SJSA1 (cell line): ENCODE data around the gene MUC12. TPM values are rescaled to one million over a fixed set of nuclear protein-coding genes. Genes with fewer than 3 reads are reported as not detected.
"Not testable (repeated sequence)": the region's sequence is repeated elsewhere in the genome, so short reads cannot be mapped to it uniquely, and the experiment has no call there.

Experiments used
- DNase-seq, 2 experiments: peaks; one replicate each; pipeline ENCODE4 v3.0.0-alpha.2; 2015 to 2020; ENCODE audit warnings: low spot score in 2 of 2, low read depth in 1 of 2
- H3K27ac ChIP-seq: fragments of 250-450 bp; sonication (Bioruptor Pico); 2 replicates; pipeline ENCODE4 v1.5.1; 2020; ENCODE audit warnings: mild to moderate bottlenecking, moderate library complexity
- H3K27me3 ChIP-seq: fragments of 250-450 bp; sonication (Bioruptor Pico); replicated peaks from 2 replicates; pipeline ENCODE4 v1.5.1; 2020; ENCODE audit warnings: mild to moderate bottlenecking, moderate library complexity
- H3K36me3 ChIP-seq: fragments of 250-450 bp; sonication (Bioruptor Pico); 2 replicates; pipeline ENCODE4 v1.5.1; 2020; ENCODE audit warnings: mild to moderate bottlenecking
- H3K4me1 ChIP-seq: fragments of 250-450 bp; sonication (Bioruptor Pico); replicated peaks from 2 replicates; pipeline ENCODE4 v1.6.1; 2021; ENCODE audit warnings: mild to moderate bottlenecking
- H3K4me3 ChIP-seq: fragments of 250-450 bp; sonication (Bioruptor Pico); 2 replicates; pipeline ENCODE4 v1.5.1; 2020; ENCODE audit warnings: mild to moderate bottlenecking
- H3K9me3 ChIP-seq: fragments of 250-450 bp; sonication (Bioruptor Pico); replicated peaks from 2 replicates; pipeline ENCODE4 v1.5.1; 2020; ENCODE audit warnings: mild to moderate bottlenecking
- total RNA-seq: library from RNA; depleted of rRNA; stranded (reverse); fragments of >200 nt; shearing (Covaris generic); gene quantifications from 2 replicates; pipeline ENCODE4 v1.2.3, GENCODE V29; 2014; rRNA removed

MUC12 gene
- not detected in 2 replicates for total RNA-seq

GRCh38 chr7:100969066-100969615 lies at the start of gene MUC12:
Gene MUC12 (plus strand): TSS chr7:100969565. CDS start chr7:100969623, 58 bp downstream.
- peaks cover 12% of the 10 kb centered on the region for H3K4me1 ChIP-seq
- no peak within 1 kb of the TSS for H3K27ac ChIP-seq
- DNase-seq = no peak
- peaks cover 48% of the 10 kb centered on the region for H3K27me3 ChIP-seq
- H3K36me3 ChIP-seq = no peaks in the 10 kb centered on the region
- no peak within 1 kb of the TSS for H3K4me3 ChIP-seq
- H3K9me3 ChIP-seq = peaks cover 7% of the 10 kb centered on the region

DNA sequence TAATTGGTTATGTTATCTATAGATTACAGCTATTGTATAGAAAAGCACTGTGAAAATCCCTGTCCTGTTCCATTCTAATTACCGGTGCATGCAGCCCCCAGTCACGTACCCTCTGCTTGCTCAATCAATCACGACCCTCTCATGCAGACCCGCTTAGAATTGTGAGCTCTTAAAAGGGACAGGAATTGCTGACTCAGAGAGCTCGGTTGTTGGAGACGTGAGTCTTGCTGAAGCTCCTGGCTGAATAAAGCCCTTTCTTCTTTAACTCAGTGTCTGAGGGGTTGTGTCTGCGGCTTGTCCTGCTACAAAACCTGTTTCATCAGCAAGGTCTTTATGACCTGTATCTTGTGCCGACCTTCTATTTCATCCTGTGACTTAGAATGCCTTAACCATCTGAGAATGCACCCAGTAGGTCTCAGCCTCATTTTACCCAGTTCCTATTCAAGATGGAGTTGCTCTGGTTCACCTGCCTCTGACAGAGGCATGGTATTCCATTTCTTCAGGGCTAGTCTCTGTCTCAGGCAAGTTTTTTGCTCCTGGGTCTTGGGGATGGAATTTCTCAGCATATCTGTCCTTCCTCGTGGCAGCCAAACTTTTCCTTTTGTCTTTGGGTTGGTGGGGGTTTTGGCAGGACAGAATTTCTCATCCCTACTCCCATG lies 49.5 kb upstream of the MUC12 start:
- not testable (repeated sequence) for H3K9me3 ChIP-seq, H3K36me3 ChIP-seq, H3K4me3 ChIP-seq, H3K4me1 ChIP-seq, DNase-seq, H3K27me3 ChIP-seq, H3K27ac ChIP-seq

DNA sequence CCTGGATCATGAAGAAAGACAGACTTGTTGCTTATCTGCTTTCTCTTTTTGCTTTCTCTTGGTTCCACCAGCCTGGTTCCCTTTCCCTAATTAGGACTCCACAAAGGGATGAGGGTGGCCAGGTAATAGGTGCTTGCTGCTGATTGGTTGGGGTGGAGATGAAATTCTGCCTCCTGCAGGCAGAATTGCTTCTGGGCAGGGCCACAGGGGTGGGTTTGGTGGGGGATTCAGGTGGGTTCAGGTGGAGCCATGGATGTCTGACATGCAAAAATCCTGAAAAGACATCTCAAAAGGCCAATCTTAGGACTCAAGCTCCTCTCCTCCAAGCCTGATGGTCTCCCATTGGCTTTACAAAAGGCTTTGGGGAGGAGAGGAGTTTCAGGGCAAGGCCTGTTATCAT lies 48.3 kb upstream of the MUC12 start:
- Histone ChIP-seq H3K27ac (no peak overlapping the region), H3K9me3 (no peaks in the 10 kb centered on the region), H3K27me3 (0 out of 2 replicates have a peak, but pooled peaks cover 8% of the 10 kb centered on the region), H3K4me3 (no peak overlapping the region), H3K36me3 (no peaks in the 10 kb centered on the region), H3K4me1 (no peaks in the 10 kb centered on the region)
- no peak for DNase-seq

DNA sequence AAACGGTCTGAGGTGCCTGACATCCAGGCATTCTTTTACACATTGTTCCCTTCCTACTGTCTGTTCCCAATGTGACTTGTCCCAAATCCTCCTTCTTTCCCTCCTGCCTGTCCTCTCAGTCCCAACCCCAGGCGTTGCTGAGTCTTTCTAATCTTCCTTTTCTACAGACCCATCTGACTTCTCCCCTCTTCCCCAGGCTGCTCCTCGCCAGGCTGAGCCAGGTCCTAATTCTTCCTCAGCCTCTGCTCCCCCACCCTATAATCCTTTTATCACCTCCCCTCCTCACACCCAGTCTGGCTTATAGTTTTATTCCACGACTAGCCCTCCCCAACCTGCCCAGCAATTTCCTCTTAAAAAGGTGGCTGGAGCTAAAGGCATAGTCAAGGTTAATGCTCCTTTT lies 45.7 kb upstream of the MUC12 start:
- H3K36me3 ChIP-seq, H3K27ac ChIP-seq, DNase-seq, H3K27me3 ChIP-seq, H3K4me1 ChIP-seq, H3K4me3 ChIP-seq, H3K9me3 ChIP-seq: not testable (repeated sequence)

- H3K36me3 ChIP-seq = no peaks in the 10 kb centered on the region
- peaks cover 2% of the 10 kb centered on the region; the same call in 1 of the 2 replicates for H3K27me3 ChIP-seq
- no peak for DNase-seq
Observed at GRCh38 chr7:100929808-100930174, 39.6 kb upstream of the MUC12 start.

DNA sequence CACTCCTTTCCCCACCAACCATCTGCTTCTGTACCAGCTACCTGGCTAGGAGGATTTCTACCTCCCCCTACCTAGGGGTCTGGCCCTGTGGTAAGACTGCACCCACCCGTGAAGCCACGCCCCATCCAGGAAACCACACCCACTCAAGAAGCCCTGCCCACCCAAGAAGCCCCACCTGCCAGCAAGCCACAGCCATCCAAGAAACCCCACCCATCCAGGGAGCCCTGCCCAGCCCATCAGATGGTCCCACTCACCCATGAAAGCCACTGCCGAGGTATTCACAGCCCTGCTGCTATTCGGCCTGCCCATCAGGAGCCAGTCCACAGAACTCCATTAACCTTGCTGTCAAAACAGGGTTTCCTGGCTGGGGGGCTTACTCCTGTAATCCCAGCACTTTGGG lies 35.6 kb upstream of the MUC12 start:
- Histone ChIP-seq H3K36me3 (no peaks in the 10 kb centered on the region), H3K4me3 (no peak overlapping the region), H3K9me3 (peaks cover 5% of the 10 kb centered on the region; the same call in 1 of the 2 replicates), H3K27me3 (peaks cover 14% of the 10 kb centered on the region), H3K4me1 (no peaks in the 10 kb centered on the region), H3K27ac (no peak overlapping the region)
- no peak for DNase-seq

More at GRCh38 chr7:100929808-100930174, 39.6 kb upstream of the MUC12 start:
- H3K4me3 ChIP-seq = no peak overlapping the region
- H3K4me1 ChIP-seq = no peaks in the 10 kb centered on the region
- peaks cover 5% of the 10 kb centered on the region; the same call in 1 of the 2 replicates for H3K9me3 ChIP-seq
- no peak overlapping the region for H3K27ac ChIP-seq

DNA sequence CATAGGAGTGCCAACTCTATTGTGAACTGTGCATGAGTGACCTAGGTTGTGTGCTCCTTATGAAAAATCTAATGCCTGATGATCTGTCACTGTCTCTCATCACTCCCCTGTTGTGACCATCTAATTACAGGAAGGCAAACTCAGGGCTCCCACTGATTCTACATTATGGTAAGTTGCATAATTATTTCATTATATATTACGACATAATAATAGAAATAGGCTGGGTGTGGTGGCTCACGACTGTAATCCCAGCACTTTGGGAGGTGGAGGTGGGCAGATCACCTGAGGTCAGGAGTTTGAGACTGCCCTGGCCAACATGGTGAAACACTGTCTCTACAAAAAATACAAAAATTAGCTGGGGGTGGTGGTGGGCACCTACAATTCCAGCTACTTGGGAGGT lies 34.0 kb upstream of the MUC12 start:
- H3K27me3 ChIP-seq = peaks cover 16% of the 10 kb centered on the region
- H3K36me3 ChIP-seq, H3K9me3 ChIP-seq, DNase-seq, H3K4me3 ChIP-seq, H3K27ac ChIP-seq, H3K4me1 ChIP-seq: not testable (repeated sequence)

DNA sequence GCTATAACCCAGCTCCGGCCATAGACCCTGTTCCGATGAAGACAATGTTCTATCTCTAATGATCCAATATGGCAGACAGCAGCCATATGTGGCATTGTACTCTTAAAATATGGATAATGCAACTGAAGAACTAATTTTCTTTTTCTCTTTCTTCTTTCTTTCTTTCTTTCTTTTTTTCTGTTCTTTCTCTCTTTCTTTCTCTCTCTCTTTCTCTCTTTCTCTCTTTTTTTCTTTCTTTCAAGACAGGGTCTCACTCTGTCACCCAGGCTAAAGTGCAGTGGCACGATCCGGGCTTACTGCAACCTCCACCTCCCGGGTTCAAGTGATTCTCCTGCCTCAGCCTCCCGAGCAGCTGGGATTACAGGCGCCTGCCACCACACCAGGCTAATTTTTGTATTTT lies 33.2 kb upstream of the MUC12 start:
- not testable (repeated sequence) for H3K4me3 ChIP-seq, DNase-seq, H3K36me3 ChIP-seq, H3K9me3 ChIP-seq, H3K27ac ChIP-seq, H3K4me1 ChIP-seq
- H3K27me3 ChIP-seq = peaks cover 16% of the 10 kb centered on the region

DNA sequence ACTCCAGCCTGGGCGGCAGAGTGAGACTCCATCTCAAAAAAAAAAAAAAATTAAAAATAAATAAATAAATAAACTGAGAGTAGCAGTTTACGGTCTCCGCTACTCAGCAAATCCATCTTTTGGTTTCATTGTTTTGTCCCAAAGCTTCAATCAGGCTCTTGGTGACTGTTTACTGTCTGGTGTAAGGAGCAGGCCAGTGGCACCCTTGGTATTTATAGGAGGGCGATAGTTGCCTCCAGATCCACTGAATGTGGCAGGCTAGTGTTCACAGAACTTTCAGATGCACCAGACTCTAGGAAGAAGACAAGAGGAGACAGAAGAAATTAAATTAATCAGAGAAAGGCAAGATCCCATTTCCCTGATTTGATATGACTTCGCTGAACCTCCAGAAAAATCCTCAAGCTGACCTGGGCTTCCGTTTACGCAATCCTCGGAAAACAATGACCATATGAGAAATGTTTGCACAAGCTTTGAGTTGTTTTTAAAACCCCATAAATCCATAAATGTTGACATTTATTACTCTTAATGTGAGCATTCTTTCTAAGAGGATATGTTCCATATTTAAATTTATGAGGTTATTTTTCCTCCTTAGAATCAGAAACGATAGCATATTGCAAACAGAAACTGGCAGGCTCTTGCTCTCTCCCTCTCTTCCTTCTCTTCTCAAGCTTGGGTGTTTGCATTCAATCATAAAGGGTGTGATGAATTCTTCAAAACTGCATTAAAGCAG lies 27.2 kb upstream of the MUC12 start:
- Histone ChIP-seq H3K27ac (no peak overlapping the region), H3K4me3 (no peak overlapping the region), H3K4me1 (no peaks in the 10 kb centered on the region), H3K36me3 (no peaks in the 10 kb centered on the region), H3K27me3 (peaks cover 10% of the 10 kb centered on the region), H3K9me3 (no peaks in the 10 kb centered on the region)
- no peak for DNase-seq

- Histone ChIP-seq H3K4me3 (no peak overlapping the region), H3K27ac (no peak overlapping the region), H3K9me3 (no peaks in the 10 kb centered on the region), H3K27me3 (peaks cover 10% of the 10 kb centered on the region), H3K4me1 (no peaks in the 10 kb centered on the region), H3K36me3 (no peaks in the 10 kb centered on the region)
- DNase-seq = no peak
Observed at GRCh38 chr7:100943693-100944092, 25.7 kb upstream of the MUC12 start.

- no peak for DNase-seq
- H3K27ac ChIP-seq = no peak overlapping the region
- peaks cover 15% of the 10 kb centered on the region for H3K27me3 ChIP-seq
- H3K4me3 ChIP-seq = no peak overlapping the region
- H3K36me3 ChIP-seq = no peaks in the 10 kb centered on the region
- no peaks in the 10 kb centered on the region for H3K9me3 ChIP-seq
- no peaks in the 10 kb centered on the region for H3K4me1 ChIP-seq
Observed at GRCh38 chr7:100944138-100944537, 25.2 kb upstream of the MUC12 start.

GRCh38 chr7:100946111-100946510 lies 23.3 kb upstream of the MUC12 start:
- Histone ChIP-seq H3K27me3 (peaks cover 29% of the 10 kb centered on the region), H3K4me3 (no peak overlapping the region), H3K36me3 (no peaks in the 10 kb centered on the region), H3K4me1 (no peaks in the 10 kb centered on the region), H3K9me3 (no peaks in the 10 kb centered on the region), H3K27ac (no peak overlapping the region)
- no peak for DNase-seq

- Histone ChIP-seq H3K4me1 (no peaks in the 10 kb centered on the region), H3K9me3 (no peaks in the 10 kb centered on the region), H3K36me3 (no peaks in the 10 kb centered on the region), H3K27ac (no peak overlapping the region), H3K4me3 (no peak overlapping the region), H3K27me3 (peaks cover 35% of the 10 kb centered on the region)
- DNase-seq = no peak
Observed at GRCh38 chr7:100946766-100947365, 22.5 kb upstream of the MUC12 start.

- DNase-seq = no peak
- H3K4me1 ChIP-seq = no peaks in the 10 kb centered on the region
- no peaks in the 10 kb centered on the region for H3K9me3 ChIP-seq
- H3K27ac ChIP-seq = no peak overlapping the region
- H3K27me3 ChIP-seq = peaks cover 31% of the 10 kb centered on the region
- H3K36me3 ChIP-seq = no peaks in the 10 kb centered on the region
- no peak overlapping the region for H3K4me3 ChIP-seq
Observed at GRCh38 chr7:100947792-100948191, 21.6 kb upstream of the MUC12 start.
